HepG2 (cell line): Measurements from ENCODE around the gene CDC42EP1. TPM values are rescaled to one million over a fixed set of nuclear protein-coding genes. Genes with fewer than 3 reads are reported as not detected.

Source experiments
- AKNA ChIP-seq: sonication (generic); formaldehyde crosslinking; IDR thresholded peaks from 2 replicates; pipeline ENCODE4 v1.4.0; 2020; ENCODE audit warnings: missing genetic modification reagents, borderline replicate concordance
- EED ChIP-seq: sonication (generic); formaldehyde crosslinking; IDR thresholded peaks from 2 replicates; pipeline ENCODE4 v1.5.0; 2020; ENCODE audit warnings: mild to moderate bottlenecking, missing genetic modification reagents
- HOXA3 ChIP-seq: sonication (generic); formaldehyde crosslinking; IDR thresholded peaks from 2 replicates; pipeline ENCODE4 v1.5.0; 2020; ENCODE audit warnings: missing genetic modification reagents
- KLF6 ChIP-seq: IDR thresholded peaks from 2 replicates; pipeline ENCODE4 v1.8.0; 2016; ENCODE audit warnings: missing biosample characterization, missing genetic modification reagents
- MIER2 ChIP-seq: IDR thresholded peaks from 2 replicates; pipeline ENCODE4 v1.6.1; 2016; ENCODE audit warnings: missing biosample characterization, missing genetic modification reagents
- NCOA2 ChIP-seq: sonication (generic); formaldehyde crosslinking; IDR thresholded peaks from 2 replicates; pipeline ENCODE4 v1.8.0; 2022; ENCODE audit warnings: inconsistent platforms
- NFE2L2 ChIP-seq: fragments of 150-350 bp; IDR thresholded peaks from 2 replicates; pipeline ENCODE4 v1.6.1; 2014; ENCODE audit warnings: low read length
- NRL ChIP-seq: sonication (generic); formaldehyde crosslinking; IDR thresholded peaks from 2 replicates; pipeline ENCODE4 v1.5.0; 2020; ENCODE audit warnings: missing genetic modification reagents, mild to moderate bottlenecking, moderate library complexity, borderline replicate concordance
- POGK ChIP-seq: sonication (generic); formaldehyde crosslinking; conservative IDR thresholded peaks from 2 replicates; pipeline ENCODE4 v1.8.0; 2022; ENCODE audit warnings: mild to moderate bottlenecking, moderate library complexity, missing genetic modification reagents
- PTBP1 ChIP-seq: fragments of 200-400 bp; formaldehyde crosslinking; IDR thresholded peaks from 2 replicates; pipeline ENCODE4 v1.6.1; 2018; ENCODE audit warnings: low read length, low read depth; ENCODE audit not compliant: poor library complexity, severe bottlenecking
- RARA ChIP-seq: IDR thresholded peaks from 2 replicates; pipeline ENCODE4 v1.6.1; 2016; ENCODE audit warnings: missing genetic modification reagents, missing compliant biosample characterization
- RCOR2 ChIP-seq: IDR thresholded peaks from 2 replicates; pipeline ENCODE4 v1.6.1; 2016; ENCODE audit warnings: missing biosample characterization, missing genetic modification reagents
- RNF2 ChIP-seq: fragments of 450-650 bp; conservative IDR thresholded peaks from 2 replicates; pipeline ENCODE4 v1.6.1; 2016; ENCODE audit warnings: low read depth
- SOX13 ChIP-seq, 3 experiments: fragments of 450-650 bp in 1 of 3; sonication (generic) in 1 of 3; formaldehyde crosslinking in 1 of 3; IDR thresholded peaks in 2 of 3; conservative IDR thresholded peaks in 1 of 3; 2 replicates each; pipeline versions ENCODE4 v1.5.0 to v1.6.1; 2016 to 2020; ENCODE audit warnings: antibody characterized with exemption in 1 of 3, mild to moderate bottlenecking in 1 of 3, missing compliant biosample characterization in 1 of 3, missing genetic modification reagents in 1 of 3, moderate library complexity in 1 of 3
- TARDBP ChIP-seq: sonication (generic); formaldehyde crosslinking; IDR thresholded peaks from 2 replicates; pipeline ENCODE4 v1.8.0; 2022; ENCODE audit warnings: mild to moderate bottlenecking, missing genetic modification reagents
- THAP11 ChIP-seq: IDR thresholded peaks from 2 replicates; pipeline ENCODE4 v1.6.1; 2016; ENCODE audit warnings: missing biosample characterization, missing genetic modification reagents
- ZBTB3 ChIP-seq: sonication (generic); formaldehyde crosslinking; IDR thresholded peaks from 2 replicates; pipeline ENCODE4 v1.4.0; 2020; ENCODE audit warnings: low read depth, mild to moderate bottlenecking, moderate library complexity, missing genetic modification reagents, borderline replicate concordance
- ZNF317 ChIP-seq: sonication (generic); formaldehyde crosslinking; IDR thresholded peaks from 2 replicates; pipeline ENCODE4 v1.5.0; 2020; ENCODE audit warnings: mild to moderate bottlenecking, missing genetic modification reagents
- ZNF337 ChIP-seq: sonication (generic); formaldehyde crosslinking; IDR thresholded peaks from 2 replicates; pipeline ENCODE4 v1.5.1; 2020; ENCODE audit warnings: missing genetic modification reagents, low read depth, mild to moderate bottlenecking, borderline replicate concordance
- ZNF354B ChIP-seq: sonication (generic); formaldehyde crosslinking; IDR thresholded peaks from 2 replicates; pipeline ENCODE4 v1.8.0; 2022; ENCODE audit warnings: mild to moderate bottlenecking, missing genetic modification reagents
- ZNF441 ChIP-seq: sonication (generic); formaldehyde crosslinking; IDR thresholded peaks from 2 replicates; pipeline ENCODE4 v1.7.0; 2021; ENCODE audit warnings: missing genetic modification reagents, borderline replicate concordance
- ZNF558 ChIP-seq: sonication (generic); formaldehyde crosslinking; IDR thresholded peaks from 2 replicates; pipeline ENCODE4 v1.9.0; 2022; ENCODE audit warnings: mild to moderate bottlenecking, missing genetic modification reagents, borderline replicate concordance
- ZNF570 ChIP-seq: sonication (generic); formaldehyde crosslinking; IDR thresholded peaks from 2 replicates; pipeline ENCODE4 v1.4.0; 2020; ENCODE audit warnings: mild to moderate bottlenecking, missing genetic modification reagents, borderline replicate concordance
- polyA plus RNA-seq, 8 experiments: library from polyadenylated mRNA; depleted of rRNA in 3 of 8; stranded (reverse) in 7 of 8; unstranded in 1 of 8; fragments of >200 nt; fragmentation: Illumina TruSeq in 4 of 8; extraction: Trizol in 4 of 8; gene quantifications; 2 replicates each; pipeline versions ENCODE4 v1.2.1 to v1.2.3, GENCODE V29; 2011 to 2016; ENCODE audit warnings: low read depth in 4 of 8, missing spikeins in 1 of 8, mixed read lengths in 1 of 8; ENCODE audit not compliant: insufficient read depth in 1 of 8
- total RNA-seq, 5 experiments: library from RNA; depleted of rRNA; stranded (reverse); fragments of >200 nt; fragmentation: Illumina TruSeq; extraction: Trizol; gene quantifications; 2 replicates each; pipeline ENCODE4 v1.2.3, GENCODE V29; 2016; ENCODE audit warnings: low read depth in 1 of 5

The CDC42EP1 gene
- total and polyA plus RNA-seq, 2 of the 13 experiments (the other 11 are each of a cell fraction or from before 2014, with no cell fraction given): 17.1 to 29.5 TPM

GRCh38 chr22:37607010-37607934 lies 47.0 kb downstream of the CDC42EP1 start (continued):
- TF ChIP-seq SOX13 (IDR thresholded peaks at IDR 0.05) (no peak), SOX13 (CRISPR knock-in tag; conservative IDR thresholded peaks at IDR 0.05 in 1 of 2, IDR thresholded peaks at IDR 0.05 in 1 of 2) (peak in 1 of 2 experiments; percentile 34; a peak in 1 of 4 replicates), ZNF558 (CRISPR knock-in tag) (no peak), EED (CRISPR knock-in tag) (no peak), RNF2 (no peak), NRL (peak; percentile 40; the same call in 1 of the 2 replicates), TARDBP (0 out of 2 replicates have a peak, but pooled peaks have one; percentile 38), POGK (CRISPR knock-in tag) (0 out of 2 replicates have a peak, but pooled peaks have one; percentile 34), ZNF317 (CRISPR knock-in tag) (no peak), ZNF354B (CRISPR knock-in tag) (no peak), MIER2 (no peak), HOXA3 (CRISPR knock-in tag) (peak; percentile 81; the same call in 1 of the 2 replicates), ZBTB3 (CRISPR knock-in tag) (no peak), NFE2L2 (no peak), NCOA2 (CRISPR knock-in tag) (no peak), RARA (peak; percentile 50; the same call in 1 of the 2 replicates), ZNF441 (CRISPR knock-in tag) (no peak), THAP11 (peak; percentile 62; the same call in 1 of the 2 replicates), ZNF570 (no peak), KLF6 (0 out of 2 replicates have a peak, but pooled peaks have one; percentile 32), AKNA (CRISPR knock-in tag) (no peak), ZNF337 (CRISPR knock-in tag) (no peak), PTBP1 (no peak), RCOR2 (CRISPR knock-in tag) (no peak)
